SH-SY5Y (cell line): ENCODE results near the gene POLE.

Experiments used
- GATA2 ChIP-seq: IDR thresholded peaks from 2 replicates; pipeline ENCODE4 v1.6.1; 2011; ENCODE audit warnings: mild to moderate bottlenecking, low read depth, low read length
- GATA3 ChIP-seq: IDR thresholded peaks from 2 replicates; pipeline ENCODE4 v1.6.1; 2011; ENCODE audit warnings: low read depth, mild to moderate bottlenecking, low read length, moderate library complexity

POLE gene

GRCh38 chr12:132687211-132688164 is at the start of gene POLE, which contains the start of gene PXMP2:
Gene POLE, minus strand, starts transcription at chr12:132687342. Its CDS starts 27 bp downstream, at chr12:132687315.
Gene PXMP2, plus strand, starts transcription at chr12:132687587. Its CDS starts 84 bp downstream, at chr12:132687671.
- TF ChIP-seq GATA3: no peak
- TF ChIP-seq GATA2: no peak

- TF ChIP-seq GATA2 (no peak), GATA3 (no peak)
Measured at GRCh38 chr12:132736913-132737312, 49.8 kb upstream of the POLE start.

GRCh38 chr12:132736378-132736777 is 49.2 kb upstream of the POLE start:
- TF ChIP-seq GATA2 (no peak), GATA3 (no peak)

- TF ChIP-seq GATA3 (no peak), GATA2 (no peak)
Measured at GRCh38 chr12:132735496-132735895, 48.4 kb upstream of the POLE start.

- TF ChIP-seq GATA2: no peak
- no peak for TF ChIP-seq GATA3
Measured at GRCh38 chr12:132734206-132734605, 47.1 kb upstream of the POLE start.

- TF ChIP-seq GATA2 (no peak), GATA3 (no peak)
Measured at GRCh38 chr12:132731574-132731973, 44.4 kb upstream of the POLE start.

- TF ChIP-seq GATA3 (no peak), GATA2 (no peak)
Measured at GRCh38 chr12:132730353-132730752, 43.2 kb upstream of the POLE start.

- TF ChIP-seq GATA2 (no peak), GATA3 (no peak)
Measured at GRCh38 chr12:132729541-132730320, 42.6 kb upstream of the POLE start.

GRCh38 chr12:132728502-132728901 is 41.4 kb upstream of the POLE start:
- TF ChIP-seq GATA3 (no peak), GATA2 (no peak)

GRCh38 chr12:132727091-132727794 is 40.1 kb upstream of the POLE start:
- no peak for TF ChIP-seq GATA2
- TF ChIP-seq GATA3: no peak

GRCh38 chr12:132726386-132726785 is 39.2 kb upstream of the POLE start:
- TF ChIP-seq GATA2 (no peak), GATA3 (no peak)

- TF ChIP-seq GATA2 (no peak), GATA3 (no peak)
Measured at GRCh38 chr12:132724506-132725241, 37.5 kb upstream of the POLE start.

- TF ChIP-seq GATA3: no peak
- TF ChIP-seq GATA2: no peak
Measured at GRCh38 chr12:132723764-132724140, 36.6 kb upstream of the POLE start.
